Measurements from ENCODE around the gene FRRS1.
"Not testable (repeated sequence)": the region's sequence is repeated elsewhere in the genome, so short reads cannot be mapped to it uniquely, and the experiment has no call there.

Gene FRRS1, protein sequence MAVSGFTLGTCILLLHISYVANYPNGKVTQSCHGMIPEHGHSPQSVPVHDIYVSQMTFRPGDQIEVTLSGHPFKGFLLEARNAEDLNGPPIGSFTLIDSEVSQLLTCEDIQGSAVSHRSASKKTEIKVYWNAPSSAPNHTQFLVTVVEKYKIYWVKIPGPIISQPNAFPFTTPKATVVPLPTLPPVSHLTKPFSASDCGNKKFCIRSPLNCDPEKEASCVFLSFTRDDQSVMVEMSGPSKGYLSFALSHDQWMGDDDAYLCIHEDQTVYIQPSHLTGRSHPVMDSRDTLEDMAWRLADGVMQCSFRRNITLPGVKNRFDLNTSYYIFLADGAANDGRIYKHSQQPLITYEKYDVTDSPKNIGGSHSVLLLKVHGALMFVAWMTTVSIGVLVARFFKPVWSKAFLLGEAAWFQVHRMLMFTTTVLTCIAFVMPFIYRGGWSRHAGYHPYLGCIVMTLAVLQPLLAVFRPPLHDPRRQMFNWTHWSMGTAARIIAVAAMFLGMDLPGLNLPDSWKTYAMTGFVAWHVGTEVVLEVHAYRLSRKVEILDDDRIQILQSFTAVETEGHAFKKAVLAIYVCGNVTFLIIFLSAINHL
- total RNA-seq = 0.44 to 1.6 (median 0.58) reads per million in 3 experiments

DNA sequence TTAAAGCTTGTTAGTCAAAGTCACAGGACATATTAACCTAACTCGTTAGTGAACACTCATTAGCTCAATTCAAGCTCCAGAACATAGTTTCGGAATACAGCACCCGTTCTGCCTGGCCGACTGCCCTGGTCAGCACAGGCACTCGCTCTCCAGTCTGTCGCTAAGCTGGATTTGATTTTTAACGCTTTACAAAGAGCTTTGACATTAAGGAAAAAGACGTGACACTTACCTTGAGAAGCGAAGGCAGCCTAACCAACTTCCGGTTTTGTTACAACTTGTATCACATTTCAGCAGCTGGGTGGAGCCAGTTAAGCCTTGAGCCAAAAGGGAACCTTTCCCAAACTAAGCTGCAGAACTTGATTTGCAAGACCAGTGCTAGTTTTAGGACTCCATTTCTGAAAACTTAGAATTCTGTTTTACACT, at the start of gene FRRS1:
Gene FRRS1 (minus strand): TSS at position 258 of the 423 bp plus-strand sequence. CDS start 17,867 bp downstream, outside the sequence.
- DNase-seq = peak; percentile 21

DNA sequence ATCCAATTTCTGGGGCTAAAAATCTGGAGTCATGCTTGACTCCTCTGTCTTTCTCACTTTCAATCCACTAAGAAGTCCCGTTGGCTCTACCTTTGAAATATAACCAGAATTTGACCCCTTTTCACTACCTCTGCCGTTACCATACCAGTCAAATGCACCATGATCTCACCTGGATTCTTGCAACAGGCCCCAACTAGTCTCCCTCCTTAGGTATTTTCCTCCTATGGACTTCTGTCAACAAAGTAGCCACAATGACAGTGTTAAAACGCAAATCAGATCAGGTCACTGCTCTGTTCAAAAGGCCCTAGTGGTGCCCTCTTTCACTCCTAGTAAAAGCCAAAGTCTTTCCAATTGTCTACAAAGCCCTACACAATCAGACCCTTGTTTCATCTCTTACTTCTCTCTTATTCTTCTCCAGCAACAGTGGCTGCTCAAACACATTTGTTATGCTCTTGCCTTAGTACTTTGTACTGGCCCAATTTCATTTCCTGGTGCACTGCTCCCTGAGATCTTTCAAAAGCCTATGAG, 48.0 kb upstream of the FRRS1 start:
- DNase-seq = no peak

DNA sequence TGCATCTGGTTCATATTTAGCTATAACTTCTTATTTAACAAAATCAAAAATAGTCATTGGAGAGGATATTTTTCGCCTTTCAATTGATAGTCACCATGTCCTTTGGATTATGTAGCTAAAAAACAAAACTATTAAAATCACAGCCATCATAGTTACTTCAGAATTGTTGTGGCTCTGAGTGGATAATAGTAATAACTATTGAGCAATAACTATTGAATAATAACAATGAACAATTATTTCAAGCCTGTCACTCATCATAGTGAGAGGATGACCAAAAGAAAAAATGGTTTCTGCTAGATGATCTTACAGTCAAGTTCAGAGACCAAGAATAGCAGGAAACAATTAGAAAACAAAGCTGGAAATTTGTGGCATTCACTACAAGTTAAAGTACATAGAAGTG, 45.3 kb upstream of the FRRS1 start:
- no peak for DNase-seq

DNA sequence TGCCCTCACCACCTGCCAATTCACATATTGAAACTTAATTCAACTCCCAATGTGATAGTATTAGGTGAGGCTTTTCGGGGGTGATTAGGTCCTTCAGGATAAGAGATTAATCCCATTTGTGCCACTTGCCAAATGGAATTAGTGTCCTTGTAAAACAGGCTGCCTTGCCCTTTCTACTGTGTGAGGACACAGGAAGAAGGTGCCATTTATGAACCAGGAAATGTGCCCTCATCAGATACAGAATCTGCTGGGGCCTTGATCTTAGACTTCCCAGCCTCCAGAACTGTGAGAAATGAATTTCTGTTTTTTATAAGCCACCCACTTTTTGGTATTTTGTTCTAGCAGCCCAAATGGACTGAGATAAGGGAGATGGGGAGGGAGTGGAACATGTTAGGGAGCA, 44.6 kb upstream of the FRRS1 start:
- DNase-seq = no peak

DNA sequence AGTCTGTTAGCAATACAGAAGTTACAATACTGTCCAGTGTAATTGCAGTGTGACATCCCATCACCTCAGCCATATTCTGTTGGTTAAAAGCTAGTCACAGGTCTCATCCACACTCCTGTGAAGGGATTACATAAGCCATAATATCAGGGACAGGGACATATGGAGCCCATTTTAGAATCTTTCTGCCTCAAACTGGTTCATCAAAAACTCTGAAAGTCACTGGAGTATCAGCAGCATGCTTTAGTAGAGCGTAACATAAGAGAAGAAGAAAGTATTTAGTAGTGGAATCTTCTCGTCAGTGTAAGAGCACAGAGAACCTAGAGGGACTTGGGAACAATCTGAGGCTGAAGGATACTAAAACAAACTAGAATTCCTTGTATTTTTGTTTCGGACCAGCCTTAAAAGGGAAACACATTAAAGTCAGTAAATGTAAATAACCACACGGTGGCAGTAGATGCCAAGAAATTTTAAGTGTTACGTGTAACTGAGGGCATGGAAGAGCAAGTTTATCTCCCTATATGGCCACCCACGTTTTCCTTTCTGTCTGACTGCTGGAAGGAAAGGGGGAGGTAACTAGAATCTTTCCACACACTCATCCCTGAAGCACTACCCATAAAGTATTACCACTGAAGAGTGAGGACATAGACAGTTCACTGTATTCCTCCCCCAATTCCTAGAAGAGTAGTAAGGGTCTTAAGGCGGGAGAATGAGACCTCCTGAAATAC, 42.1 kb upstream of the FRRS1 start:
- DNase-seq = peak; percentile 47

DNA sequence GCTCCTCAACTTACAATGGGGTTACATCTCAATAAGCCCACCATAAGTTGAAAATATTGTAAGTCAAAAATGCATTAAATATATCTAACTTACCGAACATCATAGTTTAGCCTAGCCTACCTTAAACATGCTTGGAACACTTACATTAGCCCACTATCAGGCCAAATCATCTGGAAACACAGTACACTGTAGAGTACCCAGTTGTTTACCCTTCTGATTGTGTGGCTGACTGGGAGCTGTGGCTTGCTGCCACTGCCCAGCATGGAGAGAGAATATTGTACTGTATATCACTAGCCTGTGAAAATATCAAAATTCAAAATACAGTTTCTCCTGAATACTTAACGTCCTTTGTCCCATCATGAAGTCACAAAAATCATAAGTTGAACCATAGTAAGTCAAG, 40.4 kb upstream of the FRRS1 start:
- DNase-seq = no peak

DNA sequence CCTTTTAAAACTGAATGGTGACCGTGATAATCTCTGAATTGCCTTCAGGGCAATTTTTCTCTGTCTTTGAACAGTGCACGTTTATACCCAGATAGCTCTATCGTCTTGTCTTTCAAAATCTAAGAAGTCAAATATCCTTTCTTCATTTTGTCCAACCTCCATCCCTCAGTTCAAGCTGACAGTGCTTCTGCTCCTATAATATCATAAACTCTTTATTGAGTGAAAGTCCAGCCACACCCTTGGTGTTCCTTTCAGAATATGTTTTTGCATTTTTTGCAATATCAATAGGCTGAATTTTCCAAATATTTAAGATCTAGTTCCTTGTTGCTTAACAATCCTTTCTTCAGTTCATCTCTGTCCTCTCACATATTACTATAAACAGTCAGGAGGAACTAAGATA, 35.1 kb upstream of the FRRS1 start:
- no peak for DNase-seq

DNA sequence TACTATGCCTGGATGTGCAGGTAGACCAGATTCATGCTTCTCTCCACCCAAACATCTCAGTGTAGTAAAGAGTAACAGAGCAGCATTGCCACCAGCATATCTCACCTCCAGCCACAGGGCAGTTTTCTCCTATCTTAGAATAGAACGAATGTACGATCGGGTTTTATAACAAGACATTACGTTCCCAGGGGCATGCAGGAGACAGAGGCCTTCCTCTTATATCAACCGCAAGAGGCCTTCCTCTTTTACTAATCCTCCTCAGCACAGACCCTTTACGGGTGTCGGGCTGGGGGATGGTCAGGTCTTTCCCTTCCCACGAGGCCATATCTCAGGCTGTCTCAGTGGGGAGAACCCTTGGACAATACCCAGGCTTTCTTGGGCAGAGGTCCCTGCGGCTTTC, 27.4 kb upstream of the FRRS1 start:
- DNase-seq = not testable (repeated sequence)

DNA sequence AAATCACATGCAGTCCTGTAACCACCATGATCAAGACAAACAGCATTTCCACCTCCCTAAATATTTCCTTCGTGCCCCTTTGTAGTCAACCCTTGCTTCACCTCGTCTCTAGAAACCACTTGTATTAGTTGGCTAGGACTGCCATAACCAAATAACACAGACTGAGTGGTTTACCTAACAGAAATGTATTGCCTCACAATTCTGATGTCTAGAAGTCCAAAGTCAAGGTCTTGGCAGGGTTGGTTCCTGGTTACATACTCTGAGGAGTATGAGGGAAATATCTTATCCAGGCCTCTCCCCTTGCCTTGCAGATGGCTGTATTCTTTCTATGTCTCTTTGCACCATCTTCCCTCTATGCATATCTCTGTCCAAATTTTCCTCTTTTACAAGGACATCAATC, 23.3 kb upstream of the FRRS1 start:
- no peak for DNase-seq

DNA sequence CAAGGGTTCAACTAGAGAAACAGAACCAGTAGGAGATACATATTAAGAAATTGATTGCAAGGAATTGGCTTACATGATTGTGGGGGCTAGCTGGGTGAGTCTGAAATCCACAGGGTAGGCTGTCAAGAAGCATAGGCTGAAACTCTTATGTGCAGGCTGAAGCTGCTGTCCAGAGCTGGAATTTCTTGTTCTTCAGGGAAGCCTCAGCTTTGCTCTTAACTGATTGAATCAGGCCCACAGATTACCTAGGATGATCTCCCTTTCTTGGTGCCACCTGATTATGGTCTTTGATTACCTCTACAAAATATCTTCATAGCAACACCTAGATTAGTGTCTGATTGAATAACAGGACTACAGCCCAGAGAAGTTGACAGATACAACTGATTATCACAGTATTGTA, 22.5 kb upstream of the FRRS1 start:
- no peak for DNase-seq

DNA sequence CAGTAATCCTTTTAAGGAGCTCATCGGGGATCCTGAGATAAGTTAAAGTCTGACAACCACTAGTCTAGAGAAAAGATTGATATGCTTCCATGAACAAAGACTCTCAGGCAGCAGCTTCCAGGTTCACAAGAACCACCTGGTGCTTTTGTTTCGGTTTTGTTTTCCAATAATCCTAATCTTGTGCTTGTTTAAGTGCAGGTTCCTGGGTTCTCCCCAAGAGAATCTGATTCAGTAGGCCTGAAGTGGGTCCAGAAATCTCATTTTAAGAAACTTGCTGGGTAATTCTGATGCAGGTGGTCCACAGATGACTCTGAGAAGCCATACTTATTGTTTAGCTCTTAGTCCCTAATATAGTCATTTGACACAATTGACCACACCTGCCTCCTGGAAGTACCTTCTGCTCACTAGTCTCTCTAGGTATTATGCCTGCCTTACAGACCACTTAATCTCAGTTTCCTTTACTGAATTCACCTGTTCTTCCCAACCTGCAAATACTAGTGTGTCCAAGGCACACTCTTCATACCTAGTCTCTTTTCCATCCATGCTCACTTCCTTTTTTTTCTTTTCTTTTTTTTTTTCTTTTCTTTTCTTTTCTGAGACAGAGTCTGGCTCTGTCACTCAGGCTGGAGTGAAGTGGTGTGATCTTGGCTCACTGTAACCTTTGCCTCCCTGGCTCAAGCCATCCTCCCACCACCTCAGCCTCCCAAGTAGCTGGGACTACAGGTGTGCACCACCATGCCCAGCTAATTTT, 20.5 kb upstream of the FRRS1 start:
- no peak for DNase-seq

DNA sequence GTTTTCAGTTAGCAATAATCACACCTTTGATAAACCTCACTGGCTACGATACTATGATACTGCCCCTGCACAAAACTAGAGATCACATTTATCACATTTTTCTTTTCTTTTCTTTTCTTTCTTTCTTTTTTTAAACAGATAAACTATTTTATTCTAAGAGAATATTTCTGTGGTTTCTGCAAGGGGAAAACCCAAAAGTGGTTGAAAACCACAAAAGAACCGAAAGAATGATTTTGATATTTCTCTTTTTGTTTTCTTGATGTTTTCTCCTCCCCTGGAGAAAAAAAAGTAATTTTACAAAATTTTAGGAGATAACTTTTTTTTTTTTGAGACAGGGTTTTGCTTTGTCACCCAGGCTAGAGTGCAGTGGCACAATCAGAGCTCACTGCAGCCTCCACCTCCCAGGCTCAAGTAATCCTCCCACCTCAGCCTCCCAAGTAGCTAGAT, 18.4 kb upstream of the FRRS1 start:
- peak; percentile 58 for DNase-seq

DNA sequence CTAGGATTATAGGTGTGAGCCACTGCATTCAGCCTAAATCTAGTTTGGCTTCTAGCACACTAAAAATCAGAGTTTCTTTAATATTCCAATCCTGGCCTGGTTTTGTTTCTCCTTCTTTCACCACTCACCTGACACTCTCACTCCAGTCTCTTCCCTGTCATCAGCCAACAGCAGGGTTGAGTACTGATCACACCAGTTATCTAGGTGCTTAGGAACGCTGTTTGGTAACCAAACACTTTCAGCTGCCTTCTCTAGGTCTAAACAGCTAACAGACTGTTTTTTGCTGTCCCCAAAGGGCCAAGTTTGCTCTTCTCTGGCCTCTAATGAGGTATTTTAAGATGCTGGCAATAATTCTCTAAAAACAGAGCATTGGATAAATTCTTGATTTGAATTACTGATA, 17.7 kb upstream of the FRRS1 start:
- no peak for DNase-seq

DNA sequence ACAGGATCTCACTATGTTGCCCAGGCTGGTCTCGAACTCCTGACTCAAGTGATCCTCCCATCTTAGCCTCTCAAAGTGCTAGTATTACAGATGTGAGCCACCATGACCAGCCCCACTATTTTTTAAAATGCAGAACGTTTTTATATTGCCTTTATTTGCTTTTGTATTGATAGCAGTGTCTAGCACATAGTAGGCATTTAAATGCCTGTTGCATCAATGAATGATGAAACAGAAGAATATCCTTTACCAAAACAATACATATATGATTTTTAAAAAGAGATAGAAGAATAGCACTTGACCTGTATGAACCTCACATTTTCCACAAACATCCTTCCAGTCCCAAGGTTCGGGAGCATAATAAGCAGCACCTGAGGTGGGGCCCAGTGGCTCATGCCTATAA, 16.5 kb upstream of the FRRS1 start:
- no peak for DNase-seq

DNA sequence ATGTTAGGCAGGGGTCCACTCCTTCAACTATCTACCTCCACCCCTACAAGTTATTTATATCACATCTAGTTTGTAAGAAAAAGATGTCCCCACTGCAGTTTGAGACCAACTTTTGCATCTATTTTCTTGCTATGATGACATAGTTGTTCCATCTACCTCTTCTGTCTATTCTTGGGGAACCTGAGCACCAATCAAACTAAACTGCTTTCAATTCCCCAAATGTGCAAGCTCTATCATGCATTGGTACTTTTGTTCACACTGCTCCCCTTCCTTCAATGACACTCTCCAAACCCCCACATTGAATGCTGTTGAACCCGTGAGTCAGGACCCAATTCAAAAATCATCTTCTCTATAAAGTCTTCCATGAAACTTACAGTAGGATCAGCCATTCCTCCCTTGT, 16.0 kb upstream of the FRRS1 start:
- no peak for DNase-seq

DNA sequence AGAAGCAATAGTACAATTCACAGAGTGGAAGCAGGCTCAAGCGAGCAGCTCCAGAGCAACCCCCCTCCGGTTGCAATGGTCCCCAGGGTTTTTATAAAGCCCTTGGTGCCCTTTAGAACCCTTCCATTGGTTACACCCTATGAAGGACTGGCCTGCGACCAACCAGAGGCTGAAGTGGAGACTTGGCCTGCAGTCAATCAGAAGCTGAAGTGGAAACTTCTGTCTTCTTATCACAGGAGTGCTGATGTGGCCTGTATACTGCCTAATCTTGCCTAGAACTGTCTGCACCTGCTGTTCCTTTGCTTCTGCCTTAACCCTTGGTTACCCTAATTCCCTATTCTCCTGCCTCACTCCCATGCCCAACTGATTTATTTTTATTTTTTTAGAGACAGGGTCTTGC, 15.4 kb upstream of the FRRS1 start:
- no peak for DNase-seq

DNA sequence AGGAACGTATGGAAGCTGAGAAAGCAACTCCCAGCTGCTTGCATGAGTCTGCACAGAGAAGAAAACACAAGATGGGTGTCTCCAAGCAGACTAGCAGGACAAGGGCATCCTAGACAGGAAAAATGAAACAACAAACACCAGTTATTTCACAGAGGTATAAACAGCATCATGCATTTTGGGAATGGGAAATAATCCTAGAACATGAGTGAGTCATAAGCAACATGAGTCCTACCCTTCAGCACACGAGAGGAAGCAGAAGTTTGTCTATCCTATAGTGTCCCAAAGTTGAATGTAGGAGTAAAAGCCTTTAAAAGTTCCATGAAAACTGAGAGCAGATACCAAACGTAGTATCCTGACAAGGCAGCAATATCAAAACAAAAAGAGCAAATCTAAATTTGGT, 11.3 kb upstream of the FRRS1 start:
- no peak for DNase-seq

DNA sequence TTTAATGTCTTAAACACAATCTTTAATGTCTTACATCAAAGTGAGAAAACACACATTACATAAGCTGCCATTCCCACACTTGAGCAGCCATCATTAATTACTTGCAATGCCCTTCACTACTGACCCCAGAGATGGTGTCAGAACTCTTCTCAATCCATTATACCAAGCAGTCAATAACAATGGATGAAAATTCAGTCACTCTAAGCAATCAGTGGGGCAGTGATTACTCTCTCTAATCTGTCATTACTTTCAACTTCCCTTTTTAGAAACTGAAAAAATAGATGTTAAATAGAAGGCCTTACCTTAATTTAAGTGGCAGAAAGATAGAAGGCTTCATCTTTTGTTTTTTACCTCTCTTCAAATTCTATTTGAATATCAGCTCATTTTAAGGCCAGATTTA, 9.7 kb upstream of the FRRS1 start:
- no peak for DNase-seq

DNA sequence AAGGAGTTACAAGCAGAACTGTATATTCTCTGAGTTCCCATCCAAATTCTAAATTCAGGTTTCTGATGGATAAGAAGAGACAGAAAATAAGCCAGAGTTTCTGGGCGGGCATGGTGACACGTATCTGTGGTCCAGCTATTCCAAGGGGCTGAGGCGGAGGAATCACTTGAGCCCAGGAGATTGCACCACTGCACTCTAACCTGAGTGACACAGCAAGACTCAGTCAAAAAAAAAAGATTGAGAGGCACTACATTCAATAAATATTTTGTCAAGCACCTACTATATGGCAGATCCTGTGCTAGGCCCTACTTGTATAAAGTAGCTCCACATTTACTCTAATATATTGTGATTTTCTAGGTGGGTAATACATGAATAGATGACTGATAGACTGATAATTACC, 6.4 kb upstream of the FRRS1 start:
- no peak for DNase-seq

DNA sequence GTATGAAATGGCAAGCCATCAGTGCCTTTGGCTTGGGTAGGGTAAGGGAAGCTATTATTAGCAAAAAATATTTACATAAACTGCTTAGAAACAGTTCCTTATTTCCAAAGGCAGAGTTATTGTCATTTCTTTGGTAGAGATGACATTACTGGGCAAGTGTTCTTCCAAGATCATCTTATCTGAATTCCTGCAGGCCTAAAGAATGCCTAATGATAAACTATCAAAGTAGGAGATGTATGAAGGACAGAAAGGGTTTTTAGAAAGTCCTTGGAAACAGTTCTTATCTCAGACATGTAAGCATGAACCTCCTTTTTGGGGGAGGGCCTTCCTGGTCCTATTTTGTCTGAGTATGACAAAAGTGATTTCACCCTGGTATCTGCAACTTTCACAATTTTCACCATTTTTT, 5.1 kb upstream of the FRRS1 start:
- DNase-seq = no peak

DNA sequence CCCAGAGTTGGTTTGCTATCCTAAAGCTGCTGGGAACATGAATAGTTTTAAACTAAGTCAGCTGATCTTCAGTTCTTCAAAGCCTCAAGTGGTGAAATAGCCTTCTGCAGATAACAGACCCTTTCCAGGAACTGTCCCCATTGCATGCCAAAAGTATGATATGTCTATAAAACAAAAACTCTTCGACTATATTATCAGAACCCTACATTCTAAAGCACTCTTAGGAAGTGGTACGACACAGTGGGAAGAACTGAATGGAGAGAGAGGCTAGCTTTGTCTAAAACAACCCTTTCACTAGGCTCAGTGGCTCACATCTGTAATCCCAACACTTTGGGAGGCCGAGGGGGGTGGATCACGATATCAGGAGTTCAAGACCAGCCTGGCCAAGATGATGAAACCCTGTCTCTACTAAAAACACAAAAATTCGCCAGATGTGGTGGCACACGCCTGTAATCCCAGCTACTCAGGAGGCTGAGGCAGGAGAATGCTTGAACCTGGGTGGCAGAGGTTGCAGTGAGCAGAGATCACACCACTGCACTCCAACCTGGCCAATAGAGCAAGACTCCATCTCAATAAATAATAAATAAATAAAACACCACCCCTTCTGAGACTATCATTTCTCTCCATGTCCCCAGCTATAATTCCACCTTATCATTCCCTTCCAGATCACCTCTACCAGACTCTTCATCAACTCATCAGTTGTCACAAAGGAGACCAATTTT, 2.2 kb upstream of the FRRS1 start:
- no peak for DNase-seq

DNA sequence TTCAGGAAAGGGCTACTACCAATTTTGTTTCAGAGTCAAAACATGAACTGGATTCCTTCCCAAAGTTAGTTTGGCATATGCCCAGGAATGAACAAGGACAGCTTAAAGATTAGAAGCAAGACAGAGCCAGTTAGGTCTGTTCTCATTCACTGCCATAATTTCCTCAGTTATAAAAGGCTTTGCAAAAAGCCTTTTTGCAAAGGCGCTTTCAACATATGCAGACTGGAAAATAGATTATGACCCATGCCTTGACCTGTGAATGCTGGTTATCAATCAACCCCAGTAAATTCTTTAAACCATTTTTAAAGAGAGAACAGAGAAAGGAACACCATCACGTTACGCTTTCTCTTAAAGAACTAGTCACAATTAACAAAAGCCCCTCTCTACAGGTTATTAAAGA, 1.7 kb upstream of the FRRS1 start:
- no peak for DNase-seq

Data from central memory CD4-positive, alpha-beta T cell (primary cell).